ENCODE results near the gene LRTM1. TPM values are rescaled to one million over a fixed set of nuclear protein-coding genes. Genes with fewer than 3 reads are reported as not detected.

LRTM1 gene
- total RNA-seq, 1 experiment from 2014 or later = not detected

GRCh38 chr3:54895613-54896012 is 32.2 kb downstream of the LRTM1 start:
- Histone ChIP-seq H3K27me3 (ENCODE audit: low read length) (no peaks in the 10 kb centered on the region), H3K36me3 (ENCODE audit: low read depth, low read length) (no peaks in the 10 kb centered on the region), H4K20me1 (ENCODE audit: low read length) (no peaks in the 10 kb centered on the region), H3K9me3 (ENCODE audit: low read length) (no peaks in the 10 kb centered on the region), H3K9ac (ENCODE audit: low read length) (no peak overlapping the region), H3K4me1 (ENCODE audit: insufficient read depth, low read length) (peaks cover 34% of the 10 kb centered on the region), H3F3A (ENCODE audit: low read length, unreplicated experiment) (no peaks in the 10 kb centered on the region), H3K27ac (ENCODE audit: low read length) (no peak overlapping the region), H2AFZ (ENCODE audit: low read length) (no peak overlapping the region), H3K9me2 (replicated peaks; ENCODE audit: low read length) (no peaks in the 10 kb centered on the region), H3K4me3 (ENCODE audit: low read length) (no peak overlapping the region), H3K4me2 (ENCODE audit: low read length) (no peak overlapping the region), H3K79me2 (ENCODE audit: low read length) (no peaks in the 10 kb centered on the region)
- no TSS peak for BruUV-seq (replicated peaks)
- ChIA-PET CTCF (no interaction called here), POLR2A (ENCODE audit: unreplicated experiment) (no interaction called here)
- intact Hi-C loops (cut with micrococcal nuclease) = no loop called here
- DNase-seq (no peak), ATAC-seq (no peak)
- no peak for TF ChIP-seq CTCF (conservative IDR thresholded peaks at IDR 0.05; ENCODE audit: low read depth, low read length)
- no peak for TF ChIP-seq EZH2 (IDR thresholded peaks at IDR 0.05; ENCODE audit: low read length, unreplicated experiment)
- TF ChIP-seq EZH2phosphoT487 (IDR thresholded peaks at IDR 0.05; ENCODE audit: borderline replicate concordance, low read length) = no peak

- H3K36me3 ChIP-seq (ENCODE audit: low read depth, low read length) = no peaks in the 10 kb centered on the region
- H3K27ac ChIP-seq (ENCODE audit: low read length) = peak overlapping the region; percentile 88
- no peak for DNase-seq
- H3K27me3 ChIP-seq (ENCODE audit: low read length) = no peaks in the 10 kb centered on the region
- ATAC-seq = no peak
- H4K20me1 ChIP-seq (ENCODE audit: low read length) = no peaks in the 10 kb centered on the region
- intact Hi-C loops (cut with micrococcal nuclease) = no loop called here
- H3F3A ChIP-seq (ENCODE audit: low read length, unreplicated experiment) = no peaks in the 10 kb centered on the region
- no peak overlapping the region for H2AFZ ChIP-seq (ENCODE audit: low read length)
- peak overlapping the region; percentile 53 for H3K4me2 ChIP-seq (ENCODE audit: low read length)
- ChIA-PET POLR2A (ENCODE audit: unreplicated experiment) (no interaction called here), CTCF (no interaction called here)
- no peak overlapping the region for H3K9ac ChIP-seq (ENCODE audit: low read length)
- no peak overlapping the region for H3K4me3 ChIP-seq (ENCODE audit: low read length)
- no peak for TF ChIP-seq EZH2phosphoT487 (IDR thresholded peaks at IDR 0.05; ENCODE audit: borderline replicate concordance, low read length)
- no peak for TF ChIP-seq CTCF (conservative IDR thresholded peaks at IDR 0.05; ENCODE audit: low read depth, low read length)
- TF ChIP-seq EZH2 (IDR thresholded peaks at IDR 0.05; ENCODE audit: low read length, unreplicated experiment) = no peak
- no peaks in the 10 kb centered on the region for H3K79me2 ChIP-seq (ENCODE audit: low read length)
- no peaks in the 10 kb centered on the region for H3K9me2 ChIP-seq (replicated peaks; ENCODE audit: low read length)
- no TSS peak for BruUV-seq (replicated peaks)
- no peaks in the 10 kb centered on the region for H3K9me3 ChIP-seq (ENCODE audit: low read length)
- H3K4me1 ChIP-seq (ENCODE audit: insufficient read depth, low read length) = peaks cover 22% of the 10 kb centered on the region
Measured at GRCh38 chr3:54892168-54892567, 35.7 kb downstream of the LRTM1 start.

- peak; percentile 91 for ATAC-seq
- Histone ChIP-seq H3K79me2 (ENCODE audit: low read length) (no peaks in the 10 kb centered on the region), H3K9ac (ENCODE audit: low read length) (peak overlapping the region; percentile 71), H3K36me3 (ENCODE audit: low read depth, low read length) (no peaks in the 10 kb centered on the region), H4K20me1 (ENCODE audit: low read length) (no peaks in the 10 kb centered on the region), H3K4me2 (ENCODE audit: low read length) (peak overlapping the region; percentile 59), H3K27ac (ENCODE audit: low read length) (peak overlapping the region; percentile 88), H3K9me3 (ENCODE audit: low read length) (no peaks in the 10 kb centered on the region), H3K27me3 (ENCODE audit: low read length) (no peaks in the 10 kb centered on the region), H3F3A (ENCODE audit: low read length, unreplicated experiment) (no peaks in the 10 kb centered on the region), H3K4me1 (ENCODE audit: insufficient read depth, low read length) (peaks cover 22% of the 10 kb centered on the region), H3K9me2 (replicated peaks; ENCODE audit: low read length) (no peaks in the 10 kb centered on the region), H2AFZ (ENCODE audit: low read length) (peak overlapping the region; percentile 69), H3K4me3 (ENCODE audit: low read length) (no peak overlapping the region; the same call in 1 of the 2 replicates)
- peak; percentile 99 for DNase-seq
- intact Hi-C loops (cut with micrococcal nuclease) = loop anchor here (1.0 to 2.0 kb wide), 4 partner anchors 8 to 599 kb away; no protein-coding TSS in a partner anchor
- BruUV-seq (replicated peaks) = no TSS peak
- TF ChIP-seq CTCF (conservative IDR thresholded peaks at IDR 0.05; ENCODE audit: low read depth, low read length) (peak; percentile 41; the same call in 1 of the 2 replicates), EZH2 (IDR thresholded peaks at IDR 0.05; ENCODE audit: low read length, unreplicated experiment) (no peak), EZH2phosphoT487 (IDR thresholded peaks at IDR 0.05; ENCODE audit: borderline replicate concordance, low read length) (no peak)
- CTCF ChIA-PET = no interaction called here
- POLR2A ChIA-PET (ENCODE audit: unreplicated experiment) = no interaction called here
Measured at GRCh38 chr3:54891540-54891897, 36.3 kb downstream of the LRTM1 start.
